H9 (cell line): Measurements from ENCODE around the gene SYT17. TPM values are rescaled to one million over a fixed set of nuclear protein-coding genes. Genes with fewer than 3 reads are reported as not detected.

ENCODE experiments used
- DNase-seq: peaks from one replicate; pipeline ENCODE4 v3.0.0-alpha.2; 2017
- H2AFZ ChIP-seq: one replicate; pipeline ENCODE4 v1.6.1; 2013; ENCODE audit warnings: mild to moderate bottlenecking, low read length, control low read depth, moderate library complexity
- H2AK5ac ChIP-seq: 2 replicates; pipeline ENCODE4 v1.6.1; 2013; ENCODE audit warnings: low read length, control low read depth, mixed read lengths; ENCODE audit not compliant: insufficient read length
- H2BK120ac ChIP-seq: one replicate; pipeline ENCODE4 v1.6.1; 2013; ENCODE audit warnings: low read depth, mild to moderate bottlenecking, low read length, control low read depth, inconsistent platforms; ENCODE audit not compliant: poor library complexity, severe bottlenecking
- H2BK12ac ChIP-seq: 2 replicates; pipeline ENCODE4 v1.6.1; 2013; ENCODE audit warnings: low read length, control low read depth, mixed read lengths, low read depth; ENCODE audit not compliant: insufficient read length
- H2BK15ac ChIP-seq: 2 replicates; pipeline ENCODE4 v1.6.1; 2013; ENCODE audit warnings: low read depth, low read length, control low read depth
- H2BK20ac ChIP-seq: one replicate; pipeline ENCODE4 v1.6.1; 2013; ENCODE audit warnings: low read depth, mild to moderate bottlenecking, low read length, control low read depth, inconsistent platforms; ENCODE audit not compliant: poor library complexity, severe bottlenecking
- H2BK5ac ChIP-seq: 2 replicates; pipeline ENCODE4 v1.6.1; 2013; ENCODE audit warnings: low read length, control low read depth, mixed read lengths; ENCODE audit not compliant: insufficient read length
- H3K14ac ChIP-seq: 2 replicates; pipeline ENCODE4 v1.6.1; 2013; ENCODE audit warnings: low read length, control low read depth; ENCODE audit not compliant: insufficient read depth
- H3K18ac ChIP-seq: 2 replicates; pipeline ENCODE4 v1.6.1; 2013; ENCODE audit warnings: low read depth, mild to moderate bottlenecking, mixed read lengths, low read length, control low read depth; ENCODE audit not compliant: insufficient read length
- H3K23ac ChIP-seq: 2 replicates; pipeline ENCODE4 v1.6.1; 2013; ENCODE audit warnings: low read length, control low read depth, mixed read lengths, low read depth; ENCODE audit not compliant: insufficient read length
- H3K23me2 ChIP-seq: 2 replicates; pipeline ENCODE4 v1.6.1; 2013; ENCODE audit warnings: low read depth, mild to moderate bottlenecking, mixed read lengths, low read length, control low read depth; ENCODE audit not compliant: insufficient read length, poor library complexity, severe bottlenecking
- H3K27ac ChIP-seq: 2 replicates; pipeline ENCODE4 v1.5.1; 2013; ENCODE audit warnings: low read length, control low read depth, mixed read lengths, low read depth; ENCODE audit not compliant: insufficient read length
- H3K27me3 ChIP-seq: 2 replicates; pipeline ENCODE4 v1.6.1; 2013; ENCODE audit warnings: low read length, control low read depth, inconsistent platforms; ENCODE audit not compliant: insufficient read depth
- H3K4ac ChIP-seq: 2 replicates; pipeline ENCODE4 v1.6.1; 2013; ENCODE audit warnings: low read depth, mild to moderate bottlenecking, control low read depth, inconsistent platforms, low read length, moderate library complexity
- H3K4me1 ChIP-seq: 2 replicates; pipeline ENCODE4 v1.6.1; 2013; ENCODE audit warnings: low read length, control low read depth, inconsistent platforms; ENCODE audit not compliant: insufficient read depth
- H3K4me2 ChIP-seq: 2 replicates; pipeline ENCODE4 v1.6.1; 2013; ENCODE audit warnings: low read length, control low read depth, mixed read lengths; ENCODE audit not compliant: insufficient read length, insufficient read depth
- H3K56ac ChIP-seq: 2 replicates; pipeline ENCODE4 v1.6.1; 2013; ENCODE audit warnings: low read depth, mild to moderate bottlenecking, mixed read lengths, low read length, control low read depth; ENCODE audit not compliant: insufficient read length
- H3K79me1 ChIP-seq: 2 replicates; pipeline ENCODE4 v1.6.1; 2013; ENCODE audit warnings: low read depth, mild to moderate bottlenecking, moderate library complexity, low read length, control low read depth, inconsistent platforms; ENCODE audit not compliant: insufficient read depth, poor library complexity, severe bottlenecking
- H3K79me2 ChIP-seq: 2 replicates; pipeline ENCODE4 v1.6.1; 2013; ENCODE audit warnings: low read length, control low read depth, inconsistent platforms; ENCODE audit not compliant: insufficient read depth
- H3K9ac ChIP-seq: 2 replicates; pipeline ENCODE4 v1.6.1; 2013; ENCODE audit warnings: low read length, control low read depth, mixed read lengths; ENCODE audit not compliant: insufficient read length; ENCODE audit errors: extremely low read depth
- H3K9me3 ChIP-seq: one replicate; pipeline ENCODE4 v1.6.1; 2013; ENCODE audit warnings: low read depth, low read length, inconsistent platforms; ENCODE audit not compliant: control insufficient read depth
- H3T11ph ChIP-seq: one replicate; pipeline ENCODE4 v1.6.1; 2013; ENCODE audit warnings: mild to moderate bottlenecking, low read length, control low read depth, inconsistent platforms
- H4K20me1 ChIP-seq: one replicate; pipeline ENCODE4 v1.6.1; 2013; ENCODE audit not compliant: control insufficient read depth, insufficient read length, insufficient read depth
- H4K5ac ChIP-seq: 2 replicates; pipeline ENCODE4 v1.6.1; 2013; ENCODE audit warnings: low read depth, mild to moderate bottlenecking, mixed read lengths, low read length, control low read depth; ENCODE audit not compliant: insufficient read length
- H4K8ac ChIP-seq: replicated peaks from 2 replicates; pipeline ENCODE4 v1.6.1; 2013; ENCODE audit warnings: low read length, control low read depth, mixed read lengths, low read depth; ENCODE audit not compliant: insufficient read length
- H4K91ac ChIP-seq: 2 replicates; pipeline ENCODE4 v1.6.1; 2013; ENCODE audit warnings: low read depth, mild to moderate bottlenecking, moderate library complexity, mixed read lengths, low read length, control low read depth; ENCODE audit not compliant: insufficient read length
- H3K27ac Mint-ChIP-seq, 3 experiments: 2 replicates in 2 of 3; 3 replicates in 1 of 3; pipeline ENCODE4 v1.8.0; 2020 to 2021; ENCODE audit warnings: mixed read lengths in 3 of 3, mild to moderate bottlenecking in 1 of 3, moderate library complexity in 1 of 3
- H3K27me3 Mint-ChIP-seq: 2 replicates; pipeline ENCODE4 v1.8.0; 2021; ENCODE audit warnings: low read depth, mild to moderate bottlenecking, moderate library complexity, mixed read lengths
- H3K36me3 Mint-ChIP-seq, 3 experiments: 2 replicates in 2 of 3; 3 replicates in 1 of 3; pipeline ENCODE4 v1.8.0; 2020 to 2021; ENCODE audit warnings: low read depth in 3 of 3, mixed read lengths in 3 of 3; ENCODE audit not compliant: insufficient read depth in 1 of 3
- H3K4me1 Mint-ChIP-seq, 2 experiments: 2 replicates each; pipeline ENCODE4 v1.8.0; 2020; ENCODE audit warnings: mixed read lengths in 2 of 2
- H3K4me3 Mint-ChIP-seq, 2 experiments: 2 replicates in 1 of 2; 3 replicates in 1 of 2; pipeline ENCODE4 v1.8.0; 2020 to 2021; ENCODE audit warnings: mild to moderate bottlenecking in 2 of 2, mixed read lengths in 2 of 2, moderate library complexity in 1 of 2
- H3K9me3 Mint-ChIP-seq, 2 experiments: 2 replicates in 1 of 2; 3 replicates in 1 of 2; pipeline ENCODE4 v1.8.0; 2020; ENCODE audit warnings: mild to moderate bottlenecking in 2 of 2, mixed read lengths in 2 of 2, moderate library complexity in 1 of 2
- CTCF ChIP-seq: fragments of 200-600 bp; sonication (generic); conservative IDR thresholded peaks from 3 replicates; pipeline ENCODE4 v1.8.0; 2021; ENCODE audit warnings: antibody characterized with exemption, mild to moderate bottlenecking
- WGBS: extraction: QIAGEN DNeasy Blood & Tissue Kit; methylation state at CpG from one replicate; pipeline ENCODE4 v1.1.7; 2013; ENCODE audit warnings: missing lambda C conversion rate, low lambda C conversion rate, mixed read lengths; ENCODE audit not compliant: insufficient read length; ENCODE audit errors: extremely low coverage; 5-methylcytosine and 5-hydroxymethylcytosine counted together
- total RNA-seq: library from RNA; stranded (reverse); gene quantifications from 2 replicates; pipeline ENCODE4 v1.2.1, GENCODE V29; 2021

Gene SYT17
- total RNA-seq, 1 experiment from 2014 or later, result 3.0 TPM

- H3K4me3 Mint-ChIP-seq, result no peak overlapping the region
Observed at GRCh38 chr16:19274165-19274797, 106.2 kb downstream of the SYT17 start.

More at GRCh38 chr16:19274165-19274797, 106.2 kb downstream of the SYT17 start:
- H2BK120ac ChIP-seq, result no peak overlapping the region
- no peak overlapping the region for H2AFZ ChIP-seq
- no peak overlapping the region for H4K91ac ChIP-seq
- no peak for DNase-seq
- no peak overlapping the region for H3K56ac ChIP-seq
- no CpG with 5 or more reads among the region's 1 CpG for WGBS
- H3K23ac ChIP-seq, result no peak overlapping the region
- no peak overlapping the region for H3T11ph ChIP-seq
- H3K4me1 ChIP-seq, result no peaks in the 10 kb centered on the region
- no peak overlapping the region for H2BK15ac ChIP-seq
- peaks cover 9% of the 10 kb centered on the region in 2 experiments for H3K4me1 Mint-ChIP-seq
- no peak overlapping the region for H3K4ac ChIP-seq
- H3K23me2 ChIP-seq, result no peaks in the 10 kb centered on the region
- no peaks in the 10 kb centered on the region for H3K79me1 ChIP-seq
- no peaks in the 10 kb centered on the region; the same call in 1 of the 2 replicates for H3K27me3 Mint-ChIP-seq
- H2AK5ac ChIP-seq, result no peak overlapping the region
- H3K4me2 ChIP-seq, result no peak overlapping the region
- no peak overlapping the region for H3K18ac ChIP-seq
- H4K8ac ChIP-seq, result no peak overlapping the region
- H2BK5ac ChIP-seq, result no peak overlapping the region
- H3K27me3 ChIP-seq, result no peaks in the 10 kb centered on the region
- no peaks in the 10 kb centered on the region for H3K79me2 ChIP-seq
- no peaks in the 10 kb centered on the region for H4K20me1 ChIP-seq
- no peak overlapping the region for H2BK12ac ChIP-seq
- TF ChIP-seq CTCF, result no peak
- H3K27ac ChIP-seq, result no peak overlapping the region
- H3K9me3 ChIP-seq, result no peaks in the 10 kb centered on the region
- H2BK20ac ChIP-seq, result no peak overlapping the region
- H3K27ac Mint-ChIP-seq, result no peak overlapping the region
- H3K9ac ChIP-seq, result no peak overlapping the region
- H3K9me3 Mint-ChIP-seq, result peaks cover 0 to 3% of the 10 kb centered on the region in 2 experiments; a peak in 1 of 5 replicates
- peaks cover 0 to 6% (median 0%) of the 10 kb centered on the region in 3 experiments; a peak in 2 of 7 replicates for H3K36me3 Mint-ChIP-seq
- no peak overlapping the region for H3K14ac ChIP-seq
- H4K5ac ChIP-seq, result no peak overlapping the region
